HCT116 (cell line): ENCODE results near the gene SNX22. TPM values are rescaled to one million over a fixed set of nuclear protein-coding genes. Genes with fewer than 3 reads are reported as not detected.

Experiments used
- ATAC-seq: fragments of 200-7000 bp; cut with Tn5 transposase; 2 replicates; pipeline ENCODE4 v1.9.1; 2020; ENCODE audit warnings: mild to moderate bottlenecking, moderate library complexity
- BruUV-seq: library from RNA; stranded (reverse); fragments of 400-500 nt; replicated peaks from 2 replicates; lab custom pipeline; 2021; lab: Mats Ljungman, UMichigan
- CTCF ChIA-PET: fragments of 300-600 bp; sonication (Branson Sonifier 250); formaldehyde crosslinking; loops from one replicate; lab custom pipeline; 2021; ENCODE audit warnings: antibody characterized with exemption; lab: Charles Lee
- POLR2A ChIA-PET: fragments of 300-600, 350-600 bp; sonication (Branson Sonifier 250); formaldehyde crosslinking; loops from one replicate; lab custom pipeline; 2021; ENCODE audit warnings: antibody characterized with exemption; lab: Charles Lee
- RAD21 ChIA-PET, 2 experiments: fragments of 300-600 bp; sonication (Branson Sonifier 250); formaldehyde crosslinking; loops; one replicate each; lab custom pipeline; 2023; ENCODE audit warnings: low total read pairs in 2 of 2; ENCODE audit not compliant: uncharacterized antibody in 2 of 2, unreplicated experiment in 2 of 2, low non-redundant PET in 1 of 2; lab: Charles Lee
- DNase-seq: peaks from one replicate; pipeline ENCODE4 v3.0.0-alpha.2; 2010; ENCODE audit warnings: low read depth, low spot score
- H2AFZ ChIP-seq: fragments of 200-600 bp; shearing (Covaris generic), sonication (generic); 2 replicates; pipeline ENCODE4 v1.6.1; 2017; ENCODE audit warnings: low read depth, mixed run types, mixed read lengths, antibody characterized with exemption, low read length; ENCODE audit not compliant: poor library complexity, severe bottlenecking
- H3K27ac ChIP-seq: 2 replicates; pipeline ENCODE4 v1.5.1; 2012; ENCODE audit warnings: low read depth, low read length
- H3K27me3 ChIP-seq: fragments of 200-600 bp; sonication (generic); 2 replicates; pipeline ENCODE4 v1.6.1; 2016; ENCODE audit warnings: mixed run types, low read length, mixed read lengths; ENCODE audit not compliant: insufficient read depth
- H3K36me3 ChIP-seq, 2 experiments: fragments of 200-500 bp in 1 of 2; fragments of 200-600 bp in 1 of 2; sonication (Bioruptor generic) in 1 of 2; sonication (generic) in 1 of 2; 2 replicates each; pipeline versions ENCODE4 v1.5.1 to v1.6.1; 2014 to 2016; ENCODE audit warnings: low read length in 2 of 2, inconsistent platforms in 1 of 2, mixed read lengths in 1 of 2, mixed run types in 1 of 2; ENCODE audit not compliant: insufficient read depth in 2 of 2, control insufficient read depth in 1 of 2
- H3K4me1 ChIP-seq, 2 experiments: fragments of 200-600 bp in 1 of 2; sonication (generic) in 1 of 2; 2 replicates each; pipeline versions ENCODE4 v1.5.1 to v1.6.1; 2012 to 2017; ENCODE audit warnings: low read length in 2 of 2, inconsistent platforms in 1 of 2, mild to moderate bottlenecking in 1 of 2, mixed read lengths in 1 of 2, mixed run types in 1 of 2, moderate library complexity in 1 of 2; ENCODE audit not compliant: insufficient read depth in 2 of 2, control insufficient read depth in 1 of 2
- H3K4me2 ChIP-seq: fragments of 200-600 bp; sonication (generic); 2 replicates; pipeline ENCODE4 v1.6.1; 2017; ENCODE audit warnings: mixed run types, low read length, mixed read lengths
- H3K4me3 ChIP-seq, 2 experiments: fragments of 200-600 bp in 1 of 2; sonication (generic) in 1 of 2; replicated peaks in 1 of 2; 2 replicates each; pipeline ENCODE4 v1.5.1; 2011 to 2016; ENCODE audit warnings: low read length in 2 of 2, control low read depth in 1 of 2, low read depth in 1 of 2, mild to moderate bottlenecking in 1 of 2, mixed read lengths in 1 of 2, mixed run types in 1 of 2
- H3K79me2 ChIP-seq: fragments of 200-600 bp; sonication (generic); 2 replicates; pipeline ENCODE4 v1.6.1; 2017; ENCODE audit warnings: mild to moderate bottlenecking, mixed run types, low read length, moderate library complexity, mixed read lengths; ENCODE audit not compliant: insufficient read depth
- H3K9ac ChIP-seq: fragments of 200-600 bp; sonication (generic); 2 replicates; pipeline ENCODE4 v1.6.1; 2016; ENCODE audit warnings: low read length, mixed read lengths
- H3K9me2 ChIP-seq: fragments of 200-600 bp; sonication (generic), shearing (Covaris generic); 2 replicates; pipeline ENCODE4 v1.6.1; 2017; ENCODE audit warnings: mixed run types, mild to moderate bottlenecking, moderate library complexity; ENCODE audit not compliant: insufficient read depth
- H3K9me3 ChIP-seq, 2 experiments: fragments of 200-500 bp in 1 of 2; fragments of 200-600 bp in 1 of 2; sonication (Bioruptor generic) in 1 of 2; sonication (generic) in 1 of 2; 2 replicates each; pipeline ENCODE4 v1.6.1; 2014 to 2017; ENCODE audit warnings: low read length in 2 of 2, mixed read lengths in 2 of 2, inconsistent platforms in 1 of 2, low read depth in 1 of 2, mild to moderate bottlenecking in 1 of 2, mixed run types in 1 of 2, moderate library complexity in 1 of 2; ENCODE audit not compliant: control insufficient read depth in 1 of 2, insufficient read depth in 1 of 2
- H4K20me1 ChIP-seq: fragments of 200-600 bp; sonication (generic), shearing (Covaris generic); 2 replicates; pipeline ENCODE4 v1.6.1; 2017; ENCODE audit warnings: mixed run types, mild to moderate bottlenecking, moderate library complexity; ENCODE audit not compliant: insufficient read depth
- ATF3 ChIP-seq: IDR thresholded peaks from 2 replicates; pipeline ENCODE4 v1.6.1; 2012
- CBX3 ChIP-seq: IDR thresholded peaks from 2 replicates; pipeline ENCODE4 v1.6.1; 2012; ENCODE audit warnings: low read depth
- CEBPB ChIP-seq: IDR thresholded peaks from 2 replicates; pipeline ENCODE4 v1.6.1; 2012; ENCODE audit warnings: low read depth
- CTCF ChIP-seq, 3 experiments: fragments of 200-600 bp in 1 of 3; sonication (generic) in 1 of 3; IDR thresholded peaks in 2 of 3; conservative IDR thresholded peaks in 1 of 3; 2 replicates each; pipeline ENCODE4 v1.5.1; 2012 to 2017; ENCODE audit warnings: low read depth in 2 of 3, low read length in 2 of 3, antibody characterized with exemption in 1 of 3, borderline replicate concordance in 1 of 3, control low read depth in 1 of 3, mild to moderate bottlenecking in 1 of 3, mixed read lengths in 1 of 3, mixed run types in 1 of 3, moderate library complexity in 1 of 3; ENCODE audit not compliant: insufficient read depth in 1 of 3
- EGR1 ChIP-seq: IDR thresholded peaks from 2 replicates; pipeline ENCODE4 v1.6.1; 2012; ENCODE audit warnings: low read depth
- ELF1 ChIP-seq: IDR thresholded peaks from 2 replicates; pipeline ENCODE4 v1.6.1; 2012; ENCODE audit warnings: low read depth, borderline replicate concordance
- EZH2phosphoT487 ChIP-seq: fragments of 200-600 bp; IDR thresholded peaks from 2 replicates; pipeline ENCODE4 v1.6.1; 2018; ENCODE audit warnings: antibody characterized with exemption, borderline replicate concordance
- FOSL1 ChIP-seq: IDR thresholded peaks from 2 replicates; pipeline ENCODE4 v1.6.1; 2012; ENCODE audit warnings: low read depth
- JUND ChIP-seq: IDR thresholded peaks from 2 replicates; pipeline ENCODE4 v1.6.1; 2012
- MAX ChIP-seq: IDR thresholded peaks from 2 replicates; pipeline ENCODE4 v1.6.1; 2012
- POLR2A ChIP-seq: IDR thresholded peaks from 2 replicates; pipeline ENCODE4 v1.7.0; 2011; ENCODE audit warnings: borderline replicate concordance; ENCODE audit not compliant: insufficient read depth, insufficient read length; ENCODE audit errors: extremely low read depth
- RAD21 ChIP-seq: IDR thresholded peaks from 2 replicates; pipeline ENCODE4 v1.6.1; 2012; ENCODE audit warnings: low read depth, mild to moderate bottlenecking
- SIN3A ChIP-seq: IDR thresholded peaks from 2 replicates; pipeline ENCODE4 v1.6.1; 2012; ENCODE audit warnings: low read depth
- SP1 ChIP-seq: IDR thresholded peaks from 2 replicates; pipeline ENCODE4 v1.6.1; 2012; ENCODE audit warnings: low read depth
- SRF ChIP-seq: IDR thresholded peaks from 2 replicates; pipeline ENCODE4 v1.6.1; 2012; ENCODE audit warnings: low read depth
- TCF7L2 ChIP-seq: IDR thresholded peaks from 2 replicates; pipeline ENCODE4 v1.7.0; 2011; ENCODE audit warnings: borderline replicate concordance, inconsistent platforms; ENCODE audit not compliant: insufficient read depth, insufficient read length; ENCODE audit errors: extremely low read depth
- YY1 ChIP-seq: IDR thresholded peaks from 2 replicates; pipeline ENCODE4 v1.6.1; 2011; ENCODE audit warnings: low read length, low read depth, moderate library complexity, mild to moderate bottlenecking; ENCODE audit not compliant: insufficient replicate concordance; ENCODE audit errors: extremely low read depth
- ZBTB33 ChIP-seq: IDR thresholded peaks from 2 replicates; pipeline ENCODE4 v1.6.1; 2011; ENCODE audit warnings: mild to moderate bottlenecking, low read length, moderate library complexity; ENCODE audit not compliant: insufficient replicate concordance; ENCODE audit errors: extremely low read depth
- ZFX ChIP-seq: fragments of 450-650 bp; IDR thresholded peaks from 2 replicates; pipeline ENCODE4 v1.6.1; 2017
- ZNF274 ChIP-seq: fragments of 200-500 bp; sonication (Bioruptor generic); IDR thresholded peaks from 2 replicates; pipeline ENCODE4 v1.6.1; 2014; ENCODE audit warnings: mild to moderate bottlenecking, low read depth, low read length, inconsistent platforms
- intact Hi-C: fragments of 100-400 bp; cut with micrococcal nuclease; formaldehyde crosslinking; loops from 2 replicates; pipeline ENCODE4 v1.10.0; 2022
- total RNA-seq: library from RNA; stranded (reverse); gene quantifications from one replicate; pipeline ENCODE4 v1.2.1, GENCODE V29; 2021; ENCODE audit not compliant: unreplicated experiment

Gene SNX22
- total RNA-seq, 1 experiment from 2014 or later: 6.3 TPM

- Histone ChIP-seq H3K27ac (no peak overlapping the region), H3K9me2 (no peaks in the 10 kb centered on the region), H4K20me1 (no peaks in the 10 kb centered on the region), H3K36me3 (peaks cover 22 to 46% of the 10 kb centered on the region in 2 experiments; a peak in 3 of 4 replicates), H3K79me2 (no peaks in the 10 kb centered on the region), H3K9me3 (no peaks in the 10 kb centered on the region), H2AFZ (no peak overlapping the region), H3K4me1 (no peaks in the 10 kb centered on the region), H3K27me3 (no peaks in the 10 kb centered on the region), H3K9ac (no peak overlapping the region), H3K4me2 (no peak overlapping the region), H3K4me3 (no peak overlapping the region)
- ChIA-PET RAD21 (no interaction called here), POLR2A (no interaction called here), CTCF (no interaction called here)
- intact Hi-C loops: no loop called here
- TF ChIP-seq SRF (no peak), ZFX (no peak), ELF1 (no peak), ATF3 (no peak), FOSL1 (no peak), SIN3A (no peak), JUND (no peak), POLR2A (no peak), ZBTB33 (no peak), CTCF (IDR thresholded peaks at IDR 0.05 in 2 of 3, conservative IDR thresholded peaks at IDR 0.05 in 1 of 3; ENCODE audit: borderline replicate concordance in 1 of 3, insufficient read depth in 1 of 3, low read depth in 2 of 3, low read length in 2 of 3) (no peak), YY1 (no peak), EZH2phosphoT487 (no peak), CEBPB (no peak), CBX3 (no peak), RAD21 (no peak), EGR1 (no peak), SP1 (no peak), ZNF274 (no peak), TCF7L2 (no peak), MAX (no peak)
- ATAC-seq (no peak), DNase-seq (no peak)
- BruUV-seq: TSS peak; percentile 9
These were observed 29.1 kb upstream of the SNX22 start for GRCh38 chr15:64122444-64122843.
